Peyer's patch (tissue), 4 donors: ENCODE results near the gene NCKAP5. TPM values are rescaled to one million over a fixed set of nuclear protein-coding genes. Genes with fewer than 3 reads are reported as not detected.

Experiments
- DNase-seq, 3 donors: peaks; one replicate each; pipeline ENCODE4 v3.0.0-alpha.2; 2017 to 2019
- H3K27ac ChIP-seq, 4 donors: fragments of 200-600 bp; sonication (generic); one replicate each; pipeline ENCODE4 v1.5.1; 2016 to 2019
- H3K27me3 ChIP-seq, 2 donors: fragments of 200-600 bp; sonication (generic); one replicate each; pipeline ENCODE4 v1.5.1; 2019
- H3K36me3 ChIP-seq, 3 donors: fragments of 200-600 bp; sonication (generic); one replicate each; pipeline ENCODE4 v1.5.1; 2016 to 2019
- H3K4me1 ChIP-seq, 4 donors: fragments of 200-600 bp; sonication (generic); one replicate each; pipeline ENCODE4 v1.5.1; 2016 to 2019
- H3K4me3 ChIP-seq, 4 donors: fragments of 200-600 bp; sonication (generic); 1 replicate in 3 of 4; 2 replicates in 1 of 4; pipeline ENCODE4 v1.5.1; 2016 to 2019; ENCODE audit warnings: mild to moderate bottlenecking in 1 of 4
- H3K9me3 ChIP-seq, 4 donors: fragments of 200-600 bp; sonication (generic); one replicate each; pipeline ENCODE4 v1.5.1; 2016 to 2019; ENCODE audit warnings: mild to moderate bottlenecking in 1 of 4
- POLR2A ChIP-seq, 2 donors: fragments of 450-650 bp; IDR thresholded peaks; one replicate each; pipeline ENCODE4 v1.5.1; 2017; ENCODE audit warnings: antibody characterized with exemption in 2 of 2, mild to moderate bottlenecking in 2 of 2, moderate library complexity in 2 of 2
- total RNA-seq, 4 donors: library from RNA; depleted of rRNA; stranded (reverse); fragments of >200 nt; gene quantifications; one replicate each; pipeline ENCODE4 v1.1.0, GENCODE V29; 2016
- TF ChIP-seq, protein P1 (sequence below), 6 experiments: fragments of 450-650 bp in 4 of 6; fragments of 200-600 bp in 2 of 6; sonication (generic) in 1 of 6; IDR thresholded peaks; one replicate each; pipeline ENCODE4 v1.5.1; 2017 to 2019; ENCODE audit warnings: antibody characterized with exemption in 6 of 6, mild to moderate bottlenecking in 3 of 6, moderate library complexity in 1 of 6

Gene NCKAP5
- total RNA-seq, 4 donors from 2014 or later, result 9.1 to 28.5 (median 22.5) TPM

DNA sequence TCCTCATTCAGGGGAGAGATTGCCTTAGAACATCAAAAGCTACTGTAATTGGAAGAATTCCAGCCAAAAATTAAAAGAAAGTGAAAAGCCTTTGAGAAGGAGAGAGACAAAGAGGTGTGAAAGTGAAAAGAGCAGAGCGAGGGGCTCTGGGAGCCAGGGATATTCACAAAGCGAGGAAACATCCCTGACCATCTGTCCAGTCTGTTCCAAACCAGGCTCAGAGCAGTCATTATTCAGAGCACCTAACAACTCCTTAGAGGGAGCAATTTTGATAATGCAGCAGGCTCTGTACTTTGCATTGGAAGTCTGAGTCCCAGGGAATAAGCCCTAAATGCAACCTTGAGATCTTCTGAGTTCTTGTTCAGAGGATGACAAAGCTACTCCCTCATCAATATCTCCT lies 779.2 kb downstream of the NCKAP5 start:
- H3K27me3 ChIP-seq, result no peaks in the 10 kb centered on the region
- no peak overlapping the region for H3K27ac ChIP-seq
- DNase-seq, result no peak
- H3K9me3 ChIP-seq, result no peaks in the 10 kb centered on the region
- no peaks in the 10 kb centered on the region for H3K36me3 ChIP-seq
- H3K4me1 ChIP-seq, result no peaks in the 10 kb centered on the region
- TF ChIP-seq, protein P1, sequence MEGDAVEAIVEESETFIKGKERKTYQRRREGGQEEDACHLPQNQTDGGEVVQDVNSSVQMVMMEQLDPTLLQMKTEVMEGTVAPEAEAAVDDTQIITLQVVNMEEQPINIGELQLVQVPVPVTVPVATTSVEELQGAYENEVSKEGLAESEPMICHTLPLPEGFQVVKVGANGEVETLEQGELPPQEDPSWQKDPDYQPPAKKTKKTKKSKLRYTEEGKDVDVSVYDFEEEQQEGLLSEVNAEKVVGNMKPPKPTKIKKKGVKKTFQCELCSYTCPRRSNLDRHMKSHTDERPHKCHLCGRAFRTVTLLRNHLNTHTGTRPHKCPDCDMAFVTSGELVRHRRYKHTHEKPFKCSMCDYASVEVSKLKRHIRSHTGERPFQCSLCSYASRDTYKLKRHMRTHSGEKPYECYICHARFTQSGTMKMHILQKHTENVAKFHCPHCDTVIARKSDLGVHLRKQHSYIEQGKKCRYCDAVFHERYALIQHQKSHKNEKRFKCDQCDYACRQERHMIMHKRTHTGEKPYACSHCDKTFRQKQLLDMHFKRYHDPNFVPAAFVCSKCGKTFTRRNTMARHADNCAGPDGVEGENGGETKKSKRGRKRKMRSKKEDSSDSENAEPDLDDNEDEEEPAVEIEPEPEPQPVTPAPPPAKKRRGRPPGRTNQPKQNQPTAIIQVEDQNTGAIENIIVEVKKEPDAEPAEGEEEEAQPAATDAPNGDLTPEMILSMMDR (IDR thresholded peaks at IDR 0.05), result no peak
- no peak overlapping the region for H3K4me3 ChIP-seq

DNA sequence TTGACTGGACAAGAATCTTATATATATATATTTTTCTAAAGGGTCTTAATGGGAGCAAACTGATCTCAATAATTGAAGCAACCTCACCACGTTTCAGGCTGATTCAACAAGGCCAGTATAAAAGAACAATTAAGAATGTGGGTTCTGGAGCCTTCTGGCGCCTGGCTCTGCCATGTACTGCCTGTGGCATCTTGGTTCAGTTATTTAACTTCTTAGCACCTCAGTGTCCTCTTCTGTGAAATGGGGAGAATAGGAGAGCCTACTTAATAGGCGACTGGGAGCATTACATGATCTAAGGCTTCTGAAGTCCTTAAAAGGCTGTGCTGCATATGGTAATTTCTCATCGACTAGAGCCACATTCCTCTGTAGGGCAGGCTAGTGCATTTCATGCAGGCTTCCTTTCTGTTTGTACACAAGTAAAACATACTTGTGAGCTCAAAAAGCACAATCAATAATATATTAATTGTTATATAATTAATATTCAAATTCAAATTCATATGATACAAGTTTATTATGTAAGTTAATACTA lies 779.9 kb downstream of the NCKAP5 start:
- no peak overlapping the region for H3K27ac ChIP-seq
- H3K4me1 ChIP-seq, result no peaks in the 10 kb centered on the region
- no peak for DNase-seq
- H3K36me3 ChIP-seq, result no peaks in the 10 kb centered on the region
- no peak for TF ChIP-seq POLR2A (IDR thresholded peaks at IDR 0.05)
- TF ChIP-seq, protein P1 (IDR thresholded peaks at IDR 0.05), result no peak
- no peaks in the 10 kb centered on the region for H3K27me3 ChIP-seq
- H3K9me3 ChIP-seq, result no peaks in the 10 kb centered on the region
- H3K4me3 ChIP-seq, result no peak overlapping the region

DNA sequence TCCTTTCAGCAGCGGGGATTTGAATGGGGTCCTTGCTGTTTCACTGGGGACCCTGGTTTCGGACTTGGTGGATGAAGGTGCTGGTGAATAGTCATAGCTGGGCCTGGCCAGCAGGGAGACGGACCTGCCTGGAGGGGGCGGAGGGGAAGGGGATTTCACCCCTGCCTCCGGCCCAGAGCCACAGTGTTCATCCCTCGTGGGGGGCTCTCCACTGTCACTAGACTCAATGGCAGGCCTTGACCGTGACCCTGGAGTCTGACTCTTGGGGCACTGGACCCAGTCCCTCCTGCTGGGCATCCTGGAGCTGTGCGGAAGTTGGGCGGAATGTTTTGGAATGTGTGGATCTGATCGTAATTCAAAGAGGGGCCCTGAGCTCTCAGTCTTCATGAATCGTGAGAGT lies 784.4 kb downstream of the NCKAP5 start:
- no peak for TF ChIP-seq POLR2A (IDR thresholded peaks at IDR 0.05)
- TF ChIP-seq, protein P1 (IDR thresholded peaks at IDR 0.05), result no peak
- Histone ChIP-seq H3K4me3 (no peak overlapping the region), H3K27me3 (no peaks in the 10 kb centered on the region), H3K27ac (no peak overlapping the region), H3K4me1 (no peaks in the 10 kb centered on the region), H3K36me3 (no peaks in the 10 kb centered on the region), H3K9me3 (no peaks in the 10 kb centered on the region)
- no peak for DNase-seq

DNA sequence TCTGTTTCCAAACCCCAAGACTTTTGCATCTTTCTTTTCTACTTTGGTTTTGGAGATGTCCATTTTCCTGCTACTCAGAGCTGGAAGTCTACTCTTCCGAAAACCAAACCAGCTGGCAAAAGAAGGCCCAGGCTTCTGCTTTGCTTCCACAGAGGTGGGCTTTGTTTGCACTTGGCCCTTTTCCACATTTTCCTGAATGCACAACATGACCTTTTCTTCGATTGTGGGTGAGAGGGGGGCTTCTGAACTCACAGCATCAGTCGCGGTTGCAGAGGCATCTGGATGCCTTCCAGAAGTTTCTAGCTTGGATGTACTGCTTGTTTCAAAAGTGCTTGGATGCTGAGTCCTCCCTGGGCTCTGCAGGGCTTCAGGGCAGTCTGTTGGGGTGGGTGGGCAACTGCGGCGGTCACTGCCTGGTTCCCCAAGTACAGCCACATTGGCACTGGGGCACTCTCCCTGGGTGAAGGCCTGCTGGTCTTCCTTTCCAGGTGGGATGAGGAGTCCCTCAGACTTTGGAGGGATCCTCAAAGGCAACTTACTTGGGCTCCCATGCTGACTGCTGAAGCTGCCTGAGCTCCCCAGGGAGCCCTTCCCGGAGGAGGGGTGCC lies 786.0 kb downstream of the NCKAP5 start:
- H3K4me1 ChIP-seq, result no peaks in the 10 kb centered on the region
- H3K27me3 ChIP-seq, result no peaks in the 10 kb centered on the region
- no peaks in the 10 kb centered on the region for H3K36me3 ChIP-seq
- no peak for DNase-seq
- TF ChIP-seq, protein P1 (IDR thresholded peaks at IDR 0.05), result no peak
- no peak for TF ChIP-seq POLR2A (IDR thresholded peaks at IDR 0.05)
- no peak overlapping the region for H3K4me3 ChIP-seq
- H3K27ac ChIP-seq, result no peak overlapping the region
- no peaks in the 10 kb centered on the region for H3K9me3 ChIP-seq

DNA sequence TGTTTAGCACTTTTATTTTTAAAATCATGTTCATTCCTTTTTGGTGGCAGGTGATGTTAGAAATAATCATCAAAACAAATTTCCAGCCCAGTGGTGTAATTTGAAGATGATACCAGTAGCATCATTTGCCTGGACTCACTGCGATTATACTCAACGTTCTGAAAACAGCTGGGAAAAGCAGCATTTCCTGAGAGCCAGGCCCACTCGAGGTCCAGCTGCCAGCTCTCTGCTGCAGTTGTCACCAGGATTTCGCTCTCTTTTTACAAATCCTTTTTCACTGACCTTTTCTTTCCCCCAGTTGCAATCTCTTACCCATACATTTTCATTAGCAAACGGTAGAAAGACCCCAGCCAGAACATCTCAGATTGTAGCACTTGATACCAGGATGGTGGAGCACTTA lies 787.6 kb downstream of the NCKAP5 start:
- Histone ChIP-seq H3K36me3 (no peaks in the 10 kb centered on the region), H3K9me3 (no peaks in the 10 kb centered on the region), H3K4me1 (no peaks in the 10 kb centered on the region), H3K27me3 (no peaks in the 10 kb centered on the region), H3K4me3 (no peak overlapping the region), H3K27ac (no peak overlapping the region)
- TF ChIP-seq, protein P1 (IDR thresholded peaks at IDR 0.05), result no peak
- TF ChIP-seq POLR2A (IDR thresholded peaks at IDR 0.05), result no peak
- no peak for DNase-seq
